HG03196 (cell line): ENCODE measurements around the gene ZNF670.

ENCODE experiments used
- ATAC-seq: cut with Tn5 transposase; IDR thresholded peaks from one replicate; pipeline ENCODE4 v1.9.1; 2021; ENCODE audit not compliant: unreplicated experiment

The ZNF670 gene

DNA sequence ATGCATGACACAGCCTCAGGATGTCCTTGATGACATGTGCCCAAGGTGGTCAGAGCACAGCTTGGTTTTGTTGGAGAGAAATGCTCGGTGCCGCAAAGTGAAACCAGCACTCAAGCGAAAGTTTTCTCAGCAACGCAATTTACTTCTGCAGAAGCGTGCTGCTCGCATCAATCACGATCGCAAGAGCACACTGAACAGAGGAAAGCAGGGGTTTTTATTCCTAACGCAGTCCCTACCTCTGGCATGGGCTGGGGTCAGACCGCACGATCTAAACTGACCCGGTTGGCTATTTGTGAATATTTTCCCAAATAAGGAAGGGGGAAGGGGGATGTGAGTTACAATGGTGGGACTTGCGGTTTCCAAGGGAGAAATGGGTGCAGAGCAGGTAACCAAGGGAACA lies 26.4 kb upstream of the ZNF670 start:
- no peak for ATAC-seq

DNA sequence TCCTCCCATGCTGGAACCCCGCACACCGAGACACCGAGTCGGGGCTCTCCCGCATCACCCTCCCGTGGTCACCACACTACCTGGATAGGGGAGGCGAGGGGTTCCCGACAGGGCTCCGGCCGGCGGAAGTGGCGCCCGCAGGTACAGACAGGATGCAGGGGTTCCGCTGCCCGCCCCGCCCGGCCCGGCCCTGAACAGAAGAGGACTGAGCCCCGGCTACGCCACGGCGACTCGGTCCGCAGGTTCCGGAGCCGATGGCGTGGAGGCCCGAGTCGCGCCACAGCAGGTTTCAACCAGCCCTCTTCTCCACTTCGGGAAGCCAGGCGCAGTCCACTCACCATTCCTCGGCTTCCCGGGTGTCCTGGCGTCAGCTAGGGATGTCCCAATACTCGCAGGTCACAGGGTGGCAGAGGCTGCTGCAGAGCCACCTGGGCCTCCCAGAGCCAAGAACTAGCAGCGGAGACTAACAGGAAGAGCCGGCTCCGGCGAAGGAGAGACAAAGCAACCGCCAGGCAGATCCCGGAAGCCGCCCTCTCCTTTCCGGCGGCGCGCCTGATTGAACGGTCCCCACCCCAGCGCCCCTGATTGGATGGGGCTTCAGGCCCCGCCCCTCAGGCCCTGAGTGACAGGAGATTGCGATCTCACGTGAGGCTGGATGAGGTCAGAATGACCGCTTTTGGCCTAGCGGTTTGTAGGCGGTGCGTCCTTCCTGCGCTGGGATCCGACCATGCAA lies 25.4 kb upstream of the ZNF670 start, which contains the start of gene ZNF669:
ZNF669 (minus strand) TSS at position 498 of the 733 bp plus-strand sequence; CDS start at position 341, 157 bp downstream.
- ATAC-seq = peak; percentile 100

DNA sequence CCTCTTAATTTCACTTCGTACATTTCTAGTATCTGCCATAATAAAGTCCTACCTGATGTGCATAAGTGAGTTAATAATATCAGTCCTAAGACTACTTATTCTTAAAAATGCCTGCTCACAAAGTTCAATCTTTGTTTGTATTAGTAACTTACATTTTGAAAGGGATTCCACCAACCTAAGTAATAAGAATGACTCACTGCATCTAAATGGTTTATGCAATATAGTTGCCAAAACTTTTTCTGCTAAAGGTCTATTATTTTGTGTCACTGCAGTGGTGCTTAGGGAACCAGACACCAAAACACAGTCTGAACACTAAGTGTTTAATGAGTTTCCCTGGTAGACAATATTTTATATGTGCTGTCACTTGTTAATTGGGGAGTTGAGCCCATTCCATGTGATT lies 23.8 kb upstream of the ZNF670 start:
- no peak for ATAC-seq

DNA sequence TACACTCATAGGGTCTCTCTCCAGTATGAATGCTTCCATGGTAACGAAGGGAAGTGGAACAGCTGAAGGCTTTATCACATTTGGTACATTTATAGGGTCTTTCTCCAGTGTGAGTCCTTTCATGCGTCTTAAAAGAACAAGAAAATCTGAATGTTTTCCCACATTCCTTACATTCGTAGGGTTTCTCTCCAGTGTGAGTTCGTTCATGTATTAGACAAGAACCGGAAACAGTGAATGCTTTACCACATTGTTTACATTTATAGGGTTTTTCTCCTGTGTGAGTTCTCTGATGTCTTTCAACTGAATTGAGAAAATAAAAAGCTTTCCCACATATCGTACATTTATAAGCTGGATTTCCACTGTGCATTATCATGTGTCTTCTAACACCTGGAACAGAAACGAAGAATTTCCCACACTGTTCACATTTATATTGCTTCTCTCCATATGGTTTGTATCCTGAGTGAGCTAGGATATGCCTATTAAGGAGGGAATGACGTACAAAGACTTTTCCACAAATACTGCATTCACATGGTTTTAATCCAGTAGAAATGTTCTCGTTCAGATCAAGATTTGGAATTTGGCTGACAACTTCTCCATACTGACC lies 22.2 kb upstream of the ZNF670 start:
- no peak for ATAC-seq

DNA sequence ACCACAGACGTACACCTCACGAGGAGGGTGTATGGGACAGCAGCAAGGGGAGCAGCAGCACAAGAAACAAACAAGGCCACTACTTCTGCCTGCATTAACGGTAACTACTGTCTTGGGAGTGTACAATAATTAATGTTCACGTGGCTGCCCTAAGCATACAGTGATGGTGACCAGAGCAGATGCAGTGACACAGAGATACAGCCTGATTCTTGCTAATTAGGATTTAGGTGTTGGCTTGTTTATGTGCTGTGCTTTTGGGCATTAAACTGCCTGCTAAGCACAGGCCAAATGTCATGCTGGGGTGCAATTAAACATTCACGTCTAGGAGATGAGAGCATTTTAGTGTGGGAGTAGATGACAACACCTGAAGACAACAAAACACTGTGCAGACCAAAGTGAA lies 18.3 kb upstream of the ZNF670 start:
- no peak for ATAC-seq

DNA sequence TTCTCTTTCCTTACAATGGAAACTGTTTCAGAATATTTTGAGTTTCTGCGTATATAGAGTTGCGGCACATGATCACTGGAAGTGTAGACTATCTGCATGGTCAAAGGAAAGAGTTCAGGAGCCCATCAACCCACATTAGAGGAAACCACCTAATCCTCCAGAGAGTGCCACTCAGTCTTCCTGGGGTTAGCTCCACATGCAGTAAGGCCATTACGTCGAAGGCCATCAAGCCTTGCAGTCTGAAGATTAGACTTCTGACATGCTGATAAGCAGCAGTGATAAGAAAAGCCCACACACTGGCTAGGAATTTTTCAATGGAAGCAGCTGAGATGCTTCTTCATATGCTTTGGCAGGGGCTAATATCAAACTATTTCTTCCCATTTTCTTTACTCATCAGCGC lies 17.9 kb upstream of the ZNF670 start:
- ATAC-seq = no peak

DNA sequence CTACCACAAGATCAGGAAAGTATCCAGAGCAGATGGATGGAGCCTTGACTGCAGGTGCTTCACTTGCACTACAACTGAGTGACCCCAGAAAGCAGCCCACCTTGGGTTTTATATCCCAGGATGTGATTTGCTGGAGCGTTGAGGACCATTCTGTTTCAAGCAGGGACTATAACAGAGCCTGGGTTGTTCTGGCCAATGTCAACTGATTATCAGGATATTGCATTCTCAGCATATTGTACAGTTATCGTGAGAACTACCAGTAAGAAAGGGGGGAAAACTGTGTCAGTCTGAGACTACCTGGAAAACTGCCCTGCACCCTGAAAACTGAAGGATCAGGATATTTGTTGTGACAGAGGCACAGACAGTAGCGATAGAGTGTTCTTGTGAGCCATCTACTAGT lies 17.5 kb upstream of the ZNF670 start:
- no peak for ATAC-seq

DNA sequence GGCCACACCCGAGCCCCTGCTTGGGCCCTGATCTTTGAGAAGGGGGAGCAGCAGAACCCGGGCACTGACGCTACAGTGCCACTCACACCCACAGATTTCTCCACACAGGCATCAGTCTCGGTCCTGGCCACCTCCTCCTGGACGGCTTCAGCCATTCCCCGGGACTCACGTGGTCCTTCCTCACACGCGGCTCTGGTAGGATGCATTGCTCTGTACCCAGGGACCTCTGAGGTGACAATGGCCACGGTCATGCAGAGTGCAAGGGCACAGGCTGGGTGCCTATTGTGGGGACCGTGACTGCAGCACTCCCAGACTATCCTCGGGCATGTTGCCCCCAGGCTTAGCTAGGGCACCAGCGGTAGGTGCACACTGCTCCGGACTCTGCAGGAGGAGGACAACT lies 11.8 kb upstream of the ZNF670 start:
- ATAC-seq = no peak

DNA sequence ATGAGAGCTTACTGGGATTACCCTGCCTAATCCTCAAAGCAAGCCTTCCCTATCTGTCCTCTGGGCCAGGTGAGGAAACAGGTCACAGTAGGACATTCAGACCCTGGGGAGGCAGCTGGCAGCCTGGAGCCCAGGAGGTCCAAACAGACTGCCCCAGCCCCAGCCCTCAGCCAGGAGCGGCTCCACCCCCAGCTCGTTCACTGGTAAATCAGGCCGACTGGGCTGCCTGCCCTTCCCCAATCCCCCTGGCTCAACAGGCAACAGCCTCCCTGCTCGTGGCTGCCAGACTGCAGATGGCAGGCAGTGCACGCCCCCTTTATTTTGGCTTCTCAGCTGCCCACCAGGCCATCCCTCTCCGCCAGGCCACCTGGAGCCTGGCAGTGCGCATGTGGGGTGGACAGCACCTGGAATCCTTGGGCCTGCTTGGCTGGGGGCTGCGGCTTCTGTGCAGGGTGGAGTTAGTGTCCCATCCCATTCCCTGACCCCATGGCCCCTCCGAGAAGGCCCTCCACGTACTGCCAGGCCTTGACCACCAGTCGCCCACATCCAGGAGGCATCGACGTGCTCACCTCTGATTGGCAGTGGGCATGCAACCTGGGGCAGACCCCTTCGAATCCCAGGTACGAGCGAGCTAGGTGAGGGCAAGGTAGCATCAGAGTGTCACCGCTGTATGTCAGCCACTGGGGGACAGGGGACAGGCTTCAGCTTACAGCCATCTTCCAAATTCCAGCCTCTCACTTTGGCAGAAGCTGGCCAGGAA lies 11.2 kb upstream of the ZNF670 start:
- no peak for ATAC-seq

DNA sequence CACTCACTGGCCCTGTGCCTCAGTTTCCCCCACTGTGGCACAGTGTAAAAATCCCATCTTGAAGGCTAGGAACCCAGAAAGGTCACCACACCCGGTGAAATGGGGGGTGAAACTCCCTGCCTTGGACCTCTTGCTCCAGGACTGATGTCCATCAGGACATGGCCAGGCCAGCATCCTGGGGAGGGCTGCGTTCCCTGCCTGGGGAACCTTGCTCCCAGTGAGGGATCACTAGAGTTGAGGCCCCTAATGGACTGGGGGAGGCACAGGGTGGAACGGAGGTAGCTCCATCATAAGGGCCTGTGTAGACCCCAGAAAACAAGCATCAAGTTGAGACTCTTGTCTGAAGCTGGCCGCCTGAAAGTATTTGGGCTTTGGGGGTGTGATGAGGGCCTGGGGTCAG lies 10.4 kb upstream of the ZNF670 start:
- ATAC-seq = no peak

DNA sequence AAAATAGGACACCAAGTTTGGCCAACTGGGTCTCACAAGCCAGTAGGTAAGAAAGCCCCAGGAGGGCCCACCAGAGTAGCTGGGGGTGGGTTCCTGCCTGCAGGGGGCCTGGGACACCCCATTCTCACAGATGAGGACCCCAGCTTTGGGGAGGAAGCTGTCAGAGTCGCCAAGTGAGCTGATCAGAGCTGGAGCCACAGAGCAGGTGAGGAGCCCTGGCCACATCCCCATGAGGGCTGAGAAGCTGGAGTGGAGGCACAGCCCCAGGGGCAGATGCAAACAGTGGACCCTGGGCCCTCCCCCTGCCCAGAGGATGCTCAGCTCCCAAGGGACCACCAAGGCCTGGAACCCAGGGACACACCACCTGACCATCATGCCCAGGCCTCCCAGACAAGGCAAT lies 8.6 kb upstream of the ZNF670 start:
- no peak for ATAC-seq

DNA sequence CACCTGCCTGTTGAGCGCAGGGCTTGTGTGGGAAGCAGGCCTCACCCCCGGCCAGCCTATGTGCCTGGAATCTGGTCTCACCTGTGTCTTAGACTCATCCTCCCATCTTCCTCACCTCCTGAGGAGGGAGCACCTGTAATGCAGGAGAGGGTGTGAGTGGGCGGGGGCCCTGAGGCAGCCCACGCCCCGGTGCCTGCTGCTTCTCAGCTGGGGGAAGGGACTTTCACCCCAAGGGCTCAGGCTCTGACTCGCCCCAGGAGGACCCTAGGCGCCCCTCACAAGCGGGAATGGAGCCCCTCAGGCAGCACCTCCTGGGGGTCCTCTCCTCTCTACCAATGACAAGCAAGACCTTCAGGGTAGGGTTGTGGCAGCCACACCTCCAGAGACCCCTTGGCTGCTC lies 6.7 kb upstream of the ZNF670 start:
- no peak for ATAC-seq

DNA sequence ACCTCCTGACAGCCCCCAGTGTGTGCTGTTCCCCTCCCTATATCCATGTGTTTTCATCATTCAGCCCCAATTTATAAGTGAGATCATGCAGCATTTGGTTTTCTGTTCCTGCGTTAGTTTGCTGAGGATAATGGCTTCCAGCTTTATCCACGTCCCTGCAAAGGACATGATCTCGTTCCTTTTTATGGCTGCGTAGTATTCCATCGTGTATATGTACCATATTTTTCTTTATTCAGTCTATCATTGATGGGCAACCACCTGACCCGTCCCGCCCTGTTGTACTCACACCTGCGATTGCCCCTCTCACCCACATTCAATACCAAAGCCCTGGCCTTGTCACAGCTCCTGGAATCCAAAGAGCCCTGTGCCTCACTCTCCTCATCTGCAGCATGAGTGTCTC lies 6.2 kb upstream of the ZNF670 start:
- ATAC-seq = no peak

DNA sequence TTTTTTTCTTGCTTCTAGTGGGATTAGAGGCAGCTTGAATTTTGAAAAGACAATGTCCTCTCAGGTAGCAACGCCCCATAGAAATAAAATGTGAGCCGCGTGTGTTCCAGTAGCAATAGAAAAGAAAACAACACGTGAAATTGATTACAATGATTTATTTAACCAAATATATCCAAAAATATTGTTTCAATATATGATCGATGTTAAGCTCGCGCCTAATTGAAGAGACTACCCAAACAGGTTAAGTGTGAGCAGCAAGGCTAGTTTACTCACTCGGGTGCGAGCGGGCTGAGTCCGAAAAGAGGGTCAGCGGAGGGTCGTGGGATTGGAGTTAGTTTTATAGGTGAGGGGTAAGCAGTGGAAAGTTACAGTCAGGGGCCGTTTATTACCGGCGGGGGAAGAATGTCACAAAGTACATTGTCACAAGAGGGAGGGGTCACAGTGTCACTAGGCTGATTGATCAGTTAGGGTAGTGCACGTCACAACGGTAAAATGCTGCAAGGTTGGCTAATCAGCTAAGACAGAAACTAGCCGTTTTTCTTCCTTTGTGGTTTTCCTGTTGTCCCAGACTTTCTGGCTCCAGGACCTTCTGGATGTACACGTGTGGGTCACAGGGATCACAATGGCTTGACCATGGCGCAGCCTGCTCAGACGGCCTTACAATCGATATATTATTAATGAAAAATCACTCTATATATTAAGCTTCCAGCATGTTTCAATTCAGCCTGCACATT lies 697 bp upstream of the ZNF670 start:
- no peak for ATAC-seq

DNA sequence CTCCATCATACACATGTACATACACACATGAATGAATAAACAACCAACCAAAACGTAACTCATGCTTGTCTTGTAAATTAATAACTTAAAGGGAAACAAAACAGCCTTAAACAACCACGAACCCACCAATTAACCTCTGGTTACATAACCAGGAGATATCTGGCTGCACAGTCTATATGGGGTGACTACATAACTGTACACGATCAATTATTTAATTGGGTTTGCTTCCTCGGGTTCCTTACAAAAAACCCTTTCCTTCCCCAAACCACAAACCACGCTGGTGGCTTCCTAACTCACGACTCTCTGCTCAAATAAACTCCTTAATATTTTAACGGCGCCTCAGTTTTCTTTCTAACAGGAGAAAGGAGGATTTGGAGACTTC lies 744 bp downstream of the ZNF670 start:
- peak; percentile 31 for ATAC-seq

DNA sequence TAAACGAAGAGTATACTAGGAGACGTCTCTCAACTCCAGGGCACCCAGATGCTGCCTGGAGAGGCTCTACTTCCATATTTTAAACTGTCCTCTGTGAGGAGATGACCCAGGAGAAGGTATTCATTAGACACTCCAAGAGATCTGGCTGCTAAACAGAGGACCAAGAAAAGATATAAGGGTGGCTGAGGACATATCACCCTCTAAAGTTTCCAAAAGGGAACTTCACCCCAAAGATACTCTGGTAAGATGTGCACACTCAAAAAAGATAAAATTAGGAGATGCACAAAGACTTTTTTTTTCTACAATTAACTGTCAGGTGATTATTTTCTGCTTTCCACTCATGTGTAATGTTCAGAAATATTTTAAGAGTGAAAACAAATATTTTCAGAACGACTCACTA lies 1.4 kb downstream of the ZNF670 start:
- ATAC-seq = no peak

DNA sequence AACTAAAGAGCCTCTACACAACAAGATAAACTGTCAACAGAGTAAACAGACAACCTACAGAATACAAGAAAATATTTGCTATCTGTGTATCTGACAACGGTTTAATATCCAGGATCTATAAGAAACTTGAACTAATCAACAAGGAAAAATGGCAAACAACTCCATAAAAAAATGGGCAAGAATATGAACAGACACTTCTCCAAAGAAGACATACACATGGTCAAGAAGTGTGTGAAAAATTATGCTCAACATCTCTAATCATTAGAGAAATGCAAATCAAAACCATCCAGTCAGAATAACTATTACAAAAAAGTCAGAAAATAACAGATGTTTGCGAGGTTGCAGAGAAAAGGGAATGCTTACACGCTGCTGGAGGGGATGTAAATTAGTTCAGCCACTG lies 8.0 kb downstream of the ZNF670 start:
- ATAC-seq = no peak

DNA sequence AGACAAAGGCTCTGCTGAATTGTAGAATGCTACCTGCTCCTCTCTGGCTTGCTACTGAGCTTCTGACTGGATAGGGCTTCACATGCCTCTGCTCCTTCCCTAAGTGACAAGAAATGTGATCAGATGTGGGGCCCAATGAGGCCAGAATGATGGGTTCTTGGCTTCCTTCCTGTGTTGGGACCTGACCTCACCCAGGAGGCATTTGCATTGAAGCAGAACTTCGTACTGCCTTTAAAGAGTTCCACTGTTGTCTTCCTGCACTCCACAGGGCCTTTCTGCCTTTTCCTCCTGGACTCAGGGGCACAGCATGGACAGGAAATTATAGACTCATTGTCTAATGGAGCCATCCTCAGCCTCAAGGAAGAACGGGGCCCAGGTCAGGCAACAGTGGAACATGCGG lies 14.3 kb downstream of the ZNF670 start:
- no peak for ATAC-seq

DNA sequence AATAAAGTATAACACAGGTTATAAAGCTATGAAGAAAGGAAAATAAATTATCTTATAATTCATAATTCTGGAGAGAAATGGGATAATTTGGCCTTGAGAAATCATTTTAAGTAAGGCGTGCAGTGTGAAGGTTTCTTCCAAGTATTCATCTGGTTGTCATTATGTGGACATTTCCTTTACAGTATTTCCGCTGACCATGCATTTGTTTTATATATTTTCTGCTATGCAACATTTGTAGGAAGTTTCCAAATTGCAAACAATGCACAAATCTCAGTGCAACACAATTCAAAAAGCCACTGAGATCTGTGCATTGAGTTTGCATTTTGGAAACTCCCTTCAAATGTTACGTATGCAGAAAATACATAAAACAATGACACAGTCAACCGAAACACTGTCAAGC lies 17.8 kb downstream of the ZNF670 start:
- ATAC-seq = no peak

DNA sequence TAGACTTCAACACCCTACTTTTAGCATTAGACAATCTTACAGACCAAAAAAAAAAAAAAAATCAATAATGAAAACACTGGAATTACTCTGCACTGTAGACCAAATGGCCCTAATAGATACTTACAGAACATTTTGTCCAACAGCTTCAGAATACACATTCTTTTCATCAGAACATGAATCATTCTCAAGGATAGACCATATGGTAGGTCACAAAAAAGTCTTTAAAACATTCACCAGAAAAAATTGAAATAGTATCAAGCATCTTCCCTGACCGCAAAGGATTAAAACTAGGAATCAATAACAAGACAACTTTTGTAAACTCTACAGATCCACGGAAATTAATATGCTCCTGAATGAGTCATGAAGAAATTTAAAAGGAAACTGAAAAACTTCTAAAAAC lies 22.5 kb downstream of the ZNF670 start:
- no peak for ATAC-seq

DNA sequence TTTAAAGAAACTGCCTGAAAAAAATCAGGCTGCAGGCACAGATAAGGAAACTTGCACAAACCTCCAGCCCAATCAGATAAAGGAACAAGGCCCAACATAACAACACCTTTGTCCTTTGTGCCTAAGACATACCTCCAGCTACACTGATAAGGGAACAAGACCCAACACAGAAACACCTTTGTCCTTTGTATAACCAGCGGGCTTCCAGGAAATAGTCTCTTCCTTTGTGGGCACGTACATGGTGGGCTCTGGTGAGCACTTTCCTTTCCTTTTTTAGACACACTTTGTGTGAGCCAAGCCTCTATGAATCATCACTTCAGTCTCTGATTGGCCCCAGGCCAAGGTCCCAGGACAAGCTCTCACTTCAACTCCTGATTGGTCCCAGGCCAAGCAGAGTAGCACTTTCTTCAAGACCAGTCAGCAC lies 23.6 kb downstream of the ZNF670 start:
- ATAC-seq = no peak

DNA sequence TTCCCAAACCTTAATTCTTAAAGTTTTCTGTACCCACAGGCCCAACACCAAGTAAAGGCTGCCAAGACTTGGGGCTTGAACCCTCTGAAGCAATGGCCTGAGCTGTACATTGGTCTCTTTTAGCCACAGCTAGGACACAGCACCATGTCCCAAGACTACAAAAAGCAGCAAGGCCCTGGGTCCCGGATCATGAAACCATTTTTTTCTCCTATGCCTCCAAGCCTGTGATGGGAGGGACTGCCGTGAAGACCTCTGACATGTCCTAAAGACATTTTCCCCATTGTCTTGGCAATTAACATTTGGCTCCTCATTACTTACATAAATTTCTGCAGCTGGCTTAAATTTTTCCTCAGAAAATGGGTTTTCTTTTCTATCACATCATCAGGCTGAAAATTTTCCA lies 30.9 kb downstream of the ZNF670 start:
- ATAC-seq = no peak
